ENCODE data around the gene AHDC1. TPM values are rescaled to one million over a fixed set of nuclear protein-coding genes. Genes with fewer than 3 reads are reported as not detected.

The AHDC1 gene
- total RNA-seq, 1 experiment from 2014 or later: 33.7 TPM

- TF ChIP-seq ZBTB33 (IDR thresholded peaks at IDR 0.05; ENCODE audit: extremely low read depth, insufficient replicate concordance, low read length) (no peak), RAD21 (IDR thresholded peaks at IDR 0.05; ENCODE audit: low read depth) (no peak), CEBPB (IDR thresholded peaks at IDR 0.05; ENCODE audit: low read depth) (no peak)
These were observed 36.8 kb downstream of the AHDC1 start (continued) for GRCh38 chr1:27567146-27567526.

- H3K27ac ChIP-seq (ENCODE audit: low read depth, low read length): no peak overlapping the region; the same call in 1 of the 2 replicates
- no peaks in the 10 kb centered on the region for H3K27me3 ChIP-seq (ENCODE audit: insufficient read depth, low read length)
- H3K4me3 ChIP-seq (replicated peaks in 1 of 2; ENCODE audit: low read depth in 1 of 2, low read length in 2 of 2): no peak overlapping the region
- BruUV-seq (replicated peaks): no TSS peak
- no peak for TF ChIP-seq EZH2 (IDR thresholded peaks at IDR 0.05)
- TF ChIP-seq FOSL1 (IDR thresholded peaks at IDR 0.05; ENCODE audit: low read depth): no peak
- TF ChIP-seq EZH2phosphoT487 (IDR thresholded peaks at IDR 0.05; ENCODE audit: borderline replicate concordance): no peak
- TF ChIP-seq REST (IDR thresholded peaks at IDR 0.05; ENCODE audit: low read depth): no peak
- no peak for TF ChIP-seq YY1 (IDR thresholded peaks at IDR 0.05; ENCODE audit: extremely low read depth, insufficient replicate concordance, low read depth, low read length)
- no peak for TF ChIP-seq TCF7L2 (IDR thresholded peaks at IDR 0.05; ENCODE audit: borderline replicate concordance, extremely low read depth, insufficient read depth, insufficient read length)
- TF ChIP-seq SIN3A (IDR thresholded peaks at IDR 0.05; ENCODE audit: low read depth): no peak
- TF ChIP-seq RAD21 (IDR thresholded peaks at IDR 0.05; ENCODE audit: low read depth): no peak
- no peak for TF ChIP-seq MAX (IDR thresholded peaks at IDR 0.05)
- TF ChIP-seq CEBPB (IDR thresholded peaks at IDR 0.05; ENCODE audit: low read depth): no peak
- DNase-seq (ENCODE audit: low read depth, low spot score): no peak
- H4K20me1 ChIP-seq (ENCODE audit: insufficient read depth): no peaks in the 10 kb centered on the region; the same call in 1 of the 2 replicates
- H3K79me2 ChIP-seq (ENCODE audit: insufficient read depth, low read length): peaks cover 53% of the 10 kb centered on the region; the same call in 1 of the 2 replicates
- H3K36me3 ChIP-seq (ENCODE audit: control insufficient read depth in 1 of 2, insufficient read depth in 2 of 2, low read length in 2 of 2): no peaks in the 10 kb centered on the region; a peak in 1 of 4 replicates
- no peaks in the 10 kb centered on the region for H3K9me3 ChIP-seq (ENCODE audit: control insufficient read depth in 1 of 2, insufficient read depth in 1 of 2, low read depth in 1 of 2, low read length in 2 of 2)
- H3K9me2 ChIP-seq (ENCODE audit: insufficient read depth): no peaks in the 10 kb centered on the region
- H3K4me1 ChIP-seq (ENCODE audit: control insufficient read depth in 1 of 2, insufficient read depth in 2 of 2, low read length in 2 of 2): peaks cover 61 to 90% of the 10 kb centered on the region in 2 experiments
- peak overlapping the region; percentile 15; the same call in 1 of the 2 replicates for H3K4me2 ChIP-seq (ENCODE audit: low read length)
- 0 out of 2 replicates have a peak overlapping the region, but pooled peaks have one; percentile 64 for H3K9ac ChIP-seq (ENCODE audit: low read length)
- no peak for ATAC-seq
- POLR2A ChIA-PET: no interaction called here
- RAD21 ChIA-PET (ENCODE audit: low non-redundant PET in 1 of 2, low total read pairs in 2 of 2, uncharacterized antibody in 2 of 2, unreplicated experiment in 2 of 2): no interaction called here
- H2AFZ ChIP-seq (ENCODE audit: low read depth, low read length, poor library complexity, severe bottlenecking): no peak overlapping the region
- intact Hi-C loops (cut with micrococcal nuclease): no loop called here
- CTCF ChIA-PET: interaction anchor here (3.1 kb wide), 1 partner anchor 9 kb away, joined by 39 read pairs; no protein-coding TSS in a partner anchor
These were observed 37.3 kb downstream of the AHDC1 start for GRCh38 chr1:27566462-27567145.

Measured in HCT116 (cell line).